Measurements from ENCODE around the gene NFYC.

Gene NFYC

DNA sequence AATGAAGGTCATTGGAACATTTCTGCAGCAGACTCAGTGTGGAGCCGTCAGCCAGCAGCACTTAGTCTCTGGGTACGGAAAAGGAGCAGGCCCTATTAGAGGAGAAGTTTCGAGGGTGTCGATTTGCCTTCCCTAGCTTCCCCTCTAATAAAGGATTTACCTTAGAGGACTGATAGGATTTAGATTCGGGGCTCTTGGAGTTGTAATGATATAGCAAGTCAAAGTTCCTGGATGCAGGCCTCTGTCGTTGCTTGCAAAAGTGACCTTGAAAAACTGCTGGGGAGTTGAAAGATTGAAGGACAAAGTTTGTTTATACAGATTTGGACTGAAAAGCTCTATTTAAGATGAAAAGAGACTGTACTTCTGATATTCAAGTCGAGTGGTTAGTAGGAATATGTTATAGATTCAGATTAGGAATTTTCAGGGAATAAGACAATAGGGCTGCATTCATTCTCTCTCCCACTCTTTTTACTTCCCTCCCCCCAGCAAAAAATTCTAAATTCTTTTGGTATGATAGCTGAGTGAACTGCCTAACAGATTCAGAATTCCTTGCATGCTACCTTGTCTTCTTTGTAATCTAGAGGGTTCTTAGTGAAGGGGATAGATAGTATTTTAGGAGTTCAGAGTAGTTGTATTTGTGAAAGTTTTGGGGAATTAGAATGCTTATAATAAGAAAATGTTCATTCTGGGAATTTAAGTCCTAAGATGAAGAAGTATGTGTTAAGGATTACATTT, 19.2 kb downstream of the NFYC start:
- CTCF ChIA-PET = interaction anchor here (0.6 to 0.8 kb wide), 3 partner anchors 20 to 114 kb away, joined by 3 to 4 read pairs (median 4); partner anchors contain the start of gene NFYC
- POLR2A ChIA-PET = interaction anchor here (4.8 kb wide), 1 partner anchor 20 kb away, joined by 42 read pairs; the partner anchor contains the start of gene NFYC
- H3K9me3 ChIP-seq (ENCODE audit: control insufficient read depth, insufficient read depth, low read depth, low read length) = no peaks in the 10 kb centered on the region
- no peak for TF ChIP-seq ZNF239 (tag by site-specific recombination; IDR thresholded peaks at IDR 0.05)
- peak; percentile 79 for TF ChIP-seq ZBTB17 (tag by site-specific recombination; IDR thresholded peaks at IDR 0.05)
- TF ChIP-seq ZNF555 (tag by site-specific recombination; conservative IDR thresholded peaks at IDR 0.05) = no peak
- peak overlapping the region; percentile 8; the same call in 1 of the 2 replicates for H3K27ac ChIP-seq (ENCODE audit: extremely low read depth, low read depth, low read length)
- peaks cover 0 to 9% of the 10 kb centered on the region in 2 experiments; a peak in 2 of 3 replicates for H3K36me3 ChIP-seq (ENCODE audit: control insufficient read depth in 2 of 2, insufficient read depth in 1 of 2, low read length in 2 of 2)
- peak overlapping the region; percentile 74 for H3K4me3 ChIP-seq (ENCODE audit: low read depth, low read length)
- peaks cover 12% of the 10 kb centered on the region for H3K4me1 ChIP-seq (ENCODE audit: control insufficient read depth, insufficient read depth, low read length)

DNA sequence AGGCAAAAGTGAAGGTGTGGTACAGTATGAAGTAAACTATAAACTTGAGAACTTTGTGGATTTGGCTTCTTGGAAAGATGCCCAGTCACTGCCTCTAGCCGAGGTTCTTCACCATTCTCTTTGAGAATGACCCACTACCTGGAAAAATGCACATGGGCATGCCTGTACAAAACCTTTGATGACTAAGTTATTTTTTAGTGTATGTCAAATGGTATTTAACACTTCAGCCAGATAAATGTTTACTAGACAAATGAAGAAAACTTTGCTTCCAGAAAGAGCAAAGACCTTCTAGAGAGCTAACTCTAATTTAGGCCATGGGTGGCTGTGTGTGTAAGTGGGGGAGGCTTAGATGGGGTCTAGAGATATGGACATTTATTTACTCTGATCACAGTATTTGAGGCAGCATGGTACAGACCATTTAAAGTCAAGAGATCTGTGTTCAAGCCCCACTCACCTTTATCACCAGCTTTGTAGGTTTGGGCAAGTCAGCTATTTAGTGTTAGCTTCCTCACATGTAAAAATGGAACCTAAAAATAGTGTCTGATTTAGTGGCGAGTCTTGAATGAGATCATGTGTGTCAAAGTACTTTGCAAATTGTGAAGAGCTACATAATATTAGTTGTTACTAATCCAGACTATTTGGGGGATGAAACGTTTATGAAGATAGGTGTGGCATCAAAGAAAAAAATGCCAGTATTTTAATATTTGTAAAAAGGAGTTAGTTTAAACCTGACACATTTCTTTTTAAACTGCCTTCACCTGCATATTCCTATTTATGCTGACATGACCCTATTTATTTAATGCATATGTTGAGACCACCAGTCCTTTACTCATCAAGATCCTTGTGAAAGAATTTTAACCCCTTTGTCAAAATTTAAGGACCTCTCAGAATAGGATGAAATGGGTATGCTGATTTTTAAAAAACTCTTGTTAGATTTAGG, 20.2 kb downstream of the NFYC start:
- H3K27ac ChIP-seq (ENCODE audit: extremely low read depth, low read depth, low read length) = peak overlapping the region; percentile 27
- peaks cover 12% of the 10 kb centered on the region for H3K4me1 ChIP-seq (ENCODE audit: control insufficient read depth, insufficient read depth, low read length)
- no peak overlapping the region for H3K4me3 ChIP-seq (ENCODE audit: low read depth, low read length)
- peaks cover 0 to 9% of the 10 kb centered on the region in 2 experiments; a peak in 2 of 3 replicates for H3K36me3 ChIP-seq (ENCODE audit: control insufficient read depth in 2 of 2, insufficient read depth in 1 of 2, low read length in 2 of 2)
- no peaks in the 10 kb centered on the region for H3K9me3 ChIP-seq (ENCODE audit: control insufficient read depth, insufficient read depth, low read depth, low read length)
- ChIA-PET POLR2A (interaction anchor here (0.7 to 4.8 kb wide), 2 partner anchors 12 to 21 kb away, joined by 4 to 42 read pairs; partner anchors contain the start of gene NFYC), CTCF (interaction anchor here (1.0 kb wide), 1 partner anchor 9 kb away, joined by 4 read pairs; no protein-coding TSS in a partner anchor)
- TF ChIP-seq ZNF184 (tag by site-specific recombination; IDR thresholded peaks at IDR 0.05) (peak; percentile 63; the same call in 1 of the 2 replicates), ZNF133 (tag by site-specific recombination; IDR thresholded peaks at IDR 0.05) (no peak), ZNF354C (tag by site-specific recombination; IDR thresholded peaks at IDR 0.05; ENCODE audit: borderline replicate concordance, low read depth) (no peak), ZNF24 (tag by site-specific recombination; IDR thresholded peaks at IDR 0.05) (peak; percentile 81), ZNF76 (tag by site-specific recombination; IDR thresholded peaks at IDR 0.05; ENCODE audit: borderline replicate concordance, low read depth) (no peak)
- TF ChIP-seq, protein P1, sequence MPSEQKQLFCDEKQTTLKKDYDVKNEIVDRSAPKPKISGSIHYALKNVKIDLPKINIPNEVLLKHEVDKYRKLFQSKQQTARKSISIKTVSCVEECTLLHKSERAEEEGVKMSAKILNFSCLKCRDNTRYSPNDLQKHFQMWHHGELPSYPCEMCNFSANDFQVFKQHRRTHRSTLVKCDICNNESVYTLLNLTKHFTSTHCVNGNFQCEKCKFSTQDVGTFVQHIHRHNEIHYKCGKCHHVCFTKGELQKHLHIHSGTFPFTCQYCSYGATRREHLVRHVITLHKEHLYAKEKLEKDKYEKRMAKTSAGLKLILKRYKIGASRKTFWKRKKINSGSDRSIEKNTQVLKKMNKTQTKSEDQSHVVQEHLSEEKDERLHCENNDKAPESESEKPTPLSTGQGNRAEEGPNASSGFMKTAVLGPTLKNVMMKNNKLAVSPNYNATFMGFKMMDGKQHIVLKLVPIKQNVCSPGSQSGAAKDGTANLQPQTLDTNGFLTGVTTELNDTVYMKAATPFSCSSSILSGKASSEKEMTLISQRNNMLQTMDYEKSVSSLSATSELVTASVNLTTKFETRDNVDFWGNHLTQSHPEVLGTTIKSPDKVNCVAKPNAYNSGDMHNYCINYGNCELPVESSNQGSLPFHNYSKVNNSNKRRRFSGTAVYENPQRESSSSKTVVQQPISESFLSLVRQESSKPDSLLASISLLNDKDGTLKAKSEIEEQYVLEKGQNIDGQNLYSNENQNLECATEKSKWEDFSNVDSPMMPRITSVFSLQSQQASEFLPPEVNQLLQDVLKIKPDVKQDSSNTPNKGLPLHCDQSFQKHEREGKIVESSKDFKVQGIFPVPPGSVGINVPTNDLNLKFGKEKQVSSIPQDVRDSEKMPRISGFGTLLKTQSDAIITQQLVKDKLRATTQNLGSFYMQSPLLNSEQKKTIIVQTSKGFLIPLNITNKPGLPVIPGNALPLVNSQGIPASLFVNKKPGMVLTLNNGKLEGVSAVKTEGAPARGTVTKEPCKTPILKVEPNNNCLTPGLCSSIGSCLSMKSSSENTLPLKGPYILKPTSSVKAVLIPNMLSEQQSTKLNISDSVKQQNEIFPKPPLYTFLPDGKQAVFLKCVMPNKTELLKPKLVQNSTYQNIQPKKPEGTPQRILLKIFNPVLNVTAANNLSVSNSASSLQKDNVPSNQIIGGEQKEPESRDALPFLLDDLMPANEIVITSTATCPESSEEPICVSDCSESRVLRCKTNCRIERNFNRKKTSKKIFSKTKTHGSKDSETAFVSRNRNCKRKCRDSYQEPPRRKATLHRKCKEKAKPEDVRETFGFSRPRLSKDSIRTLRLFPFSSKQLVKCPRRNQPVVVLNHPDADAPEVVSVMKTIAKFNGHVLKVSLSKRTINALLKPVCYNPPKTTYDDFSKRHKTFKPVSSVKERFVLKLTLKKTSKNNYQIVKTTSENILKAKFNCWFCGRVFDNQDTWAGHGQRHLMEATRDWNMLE (tag by site-specific recombination; conservative IDR thresholded peaks at IDR 0.05; ENCODE audit: low read depth) = no peak
- TF ChIP-seq, protein P2, sequence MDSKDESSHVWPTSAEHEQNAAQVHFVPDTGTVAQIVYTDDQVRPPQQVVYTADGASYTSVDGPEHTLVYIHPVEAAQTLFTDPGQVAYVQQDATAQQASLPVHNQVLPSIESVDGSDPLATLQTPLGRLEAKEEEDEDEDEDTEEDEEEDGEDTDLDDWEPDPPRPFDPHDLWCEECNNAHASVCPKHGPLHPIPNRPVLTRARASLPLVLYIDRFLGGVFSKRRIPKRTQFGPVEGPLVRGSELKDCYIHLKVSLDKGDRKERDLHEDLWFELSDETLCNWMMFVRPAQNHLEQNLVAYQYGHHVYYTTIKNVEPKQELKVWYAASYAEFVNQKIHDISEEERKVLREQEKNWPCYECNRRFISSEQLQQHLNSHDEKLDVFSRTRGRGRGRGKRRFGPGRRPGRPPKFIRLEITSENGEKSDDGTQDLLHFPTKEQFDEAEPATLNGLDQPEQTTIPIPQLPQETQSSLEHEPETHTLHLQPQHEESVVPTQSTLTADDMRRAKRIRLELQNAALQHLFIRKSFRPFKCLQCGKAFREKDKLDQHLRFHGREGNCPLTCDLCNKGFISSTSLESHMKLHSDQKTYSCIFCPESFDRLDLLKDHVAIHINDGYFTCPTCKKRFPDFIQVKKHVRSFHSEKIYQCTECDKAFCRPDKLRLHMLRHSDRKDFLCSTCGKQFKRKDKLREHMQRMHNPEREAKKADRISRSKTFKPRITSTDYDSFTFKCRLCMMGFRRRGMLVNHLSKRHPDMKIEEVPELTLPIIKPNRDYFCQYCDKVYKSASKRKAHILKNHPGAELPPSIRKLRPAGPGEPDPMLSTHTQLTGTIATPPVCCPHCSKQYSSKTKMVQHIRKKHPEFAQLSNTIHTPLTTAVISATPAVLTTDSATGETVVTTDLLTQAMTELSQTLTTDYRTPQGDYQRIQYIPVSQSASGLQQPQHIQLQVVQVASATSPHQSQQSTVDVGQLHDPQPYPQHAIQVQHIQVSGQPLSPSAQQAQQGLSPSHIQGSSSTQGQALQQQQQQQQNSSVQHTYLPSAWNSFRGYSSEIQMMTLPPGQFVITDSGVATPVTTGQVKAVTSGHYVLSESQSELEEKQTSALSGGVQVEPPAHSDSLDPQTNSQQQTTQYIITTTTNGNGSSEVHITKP (tag by site-specific recombination; IDR thresholded peaks at IDR 0.05) = peak; percentile 92
- TF ChIP-seq, protein P3, sequence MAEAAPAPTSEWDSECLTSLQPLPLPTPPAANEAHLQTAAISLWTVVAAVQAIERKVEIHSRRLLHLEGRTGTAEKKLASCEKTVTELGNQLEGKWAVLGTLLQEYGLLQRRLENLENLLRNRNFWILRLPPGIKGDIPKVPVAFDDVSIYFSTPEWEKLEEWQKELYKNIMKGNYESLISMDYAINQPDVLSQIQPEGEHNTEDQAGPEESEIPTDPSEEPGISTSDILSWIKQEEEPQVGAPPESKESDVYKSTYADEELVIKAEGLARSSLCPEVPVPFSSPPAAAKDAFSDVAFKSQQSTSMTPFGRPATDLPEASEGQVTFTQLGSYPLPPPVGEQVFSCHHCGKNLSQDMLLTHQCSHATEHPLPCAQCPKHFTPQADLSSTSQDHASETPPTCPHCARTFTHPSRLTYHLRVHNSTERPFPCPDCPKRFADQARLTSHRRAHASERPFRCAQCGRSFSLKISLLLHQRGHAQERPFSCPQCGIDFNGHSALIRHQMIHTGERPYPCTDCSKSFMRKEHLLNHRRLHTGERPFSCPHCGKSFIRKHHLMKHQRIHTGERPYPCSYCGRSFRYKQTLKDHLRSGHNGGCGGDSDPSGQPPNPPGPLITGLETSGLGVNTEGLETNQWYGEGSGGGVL (tag by site-specific recombination; IDR thresholded peaks at IDR 0.05) = peak; percentile 35; the same call in 1 of the 2 replicates
- TF ChIP-seq, protein P4, sequence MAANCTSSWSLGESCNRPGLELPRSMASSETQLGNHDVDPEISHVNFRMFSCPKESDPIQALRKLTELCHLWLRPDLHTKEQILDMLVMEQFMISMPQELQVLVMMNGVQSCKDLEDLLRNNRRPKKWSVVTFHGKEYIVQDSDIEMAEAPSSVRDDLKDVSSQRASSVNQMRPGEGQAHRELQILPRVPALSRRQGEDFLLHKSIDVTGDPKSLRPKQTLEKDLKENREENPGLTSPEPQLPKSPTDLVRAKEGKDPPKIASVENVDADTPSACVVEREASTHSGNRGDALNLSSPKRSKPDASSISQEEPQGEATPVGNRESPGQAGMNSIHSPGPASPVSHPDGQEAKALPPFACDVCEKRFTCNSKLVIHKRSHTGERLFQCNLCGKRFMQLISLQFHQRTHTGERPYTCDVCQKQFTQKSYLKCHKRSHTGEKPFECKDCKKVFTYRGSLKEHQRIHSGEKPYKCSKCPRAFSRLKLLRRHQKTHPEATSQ (tag by site-specific recombination; IDR thresholded peaks at IDR 0.05) = no peak
- TF ChIP-seq, protein P5, sequence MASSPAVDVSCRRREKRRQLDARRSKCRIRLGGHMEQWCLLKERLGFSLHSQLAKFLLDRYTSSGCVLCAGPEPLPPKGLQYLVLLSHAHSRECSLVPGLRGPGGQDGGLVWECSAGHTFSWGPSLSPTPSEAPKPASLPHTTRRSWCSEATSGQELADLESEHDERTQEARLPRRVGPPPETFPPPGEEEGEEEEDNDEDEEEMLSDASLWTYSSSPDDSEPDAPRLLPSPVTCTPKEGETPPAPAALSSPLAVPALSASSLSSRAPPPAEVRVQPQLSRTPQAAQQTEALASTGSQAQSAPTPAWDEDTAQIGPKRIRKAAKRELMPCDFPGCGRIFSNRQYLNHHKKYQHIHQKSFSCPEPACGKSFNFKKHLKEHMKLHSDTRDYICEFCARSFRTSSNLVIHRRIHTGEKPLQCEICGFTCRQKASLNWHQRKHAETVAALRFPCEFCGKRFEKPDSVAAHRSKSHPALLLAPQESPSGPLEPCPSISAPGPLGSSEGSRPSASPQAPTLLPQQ (tag by site-specific recombination; IDR thresholded peaks at IDR 0.05) = no peak
- TF ChIP-seq, protein P6, sequence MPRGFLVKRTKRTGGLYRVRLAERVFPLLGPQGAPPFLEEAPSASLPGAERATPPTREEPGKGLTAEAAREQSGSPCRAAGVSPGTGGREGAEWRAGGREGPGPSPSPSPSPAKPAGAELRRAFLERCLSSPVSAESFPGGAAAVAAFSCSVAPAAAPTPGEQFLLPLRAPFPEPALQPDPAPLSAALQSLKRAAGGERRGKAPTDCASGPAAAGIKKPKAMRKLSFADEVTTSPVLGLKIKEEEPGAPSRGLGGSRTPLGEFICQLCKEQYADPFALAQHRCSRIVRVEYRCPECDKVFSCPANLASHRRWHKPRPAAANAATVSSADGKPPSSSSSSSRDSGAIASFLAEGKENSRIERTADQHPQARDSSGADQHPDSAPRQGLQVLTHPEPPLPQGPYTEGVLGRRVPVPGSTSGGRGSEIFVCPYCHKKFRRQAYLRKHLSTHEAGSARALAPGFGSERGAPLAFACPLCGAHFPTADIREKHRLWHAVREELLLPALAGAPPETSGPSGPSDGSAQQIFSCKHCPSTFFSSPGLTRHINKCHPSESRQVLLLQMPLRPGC (tag by site-specific recombination; IDR thresholded peaks at IDR 0.05) = peak; percentile 75; the same call in 1 of the 2 replicates

Measured in HEK293 (cell line).